Stimulated activated CD8-positive, alpha-beta memory T cell treated with anti-CD3 and anti-CD28 coated beads, Interleukin-12 subunit alpha, Interleukin-12 subunit beta, amount 100 ng/mL, for 4 hours (primary cell): Measurements from ENCODE around the gene SNX19.
"Not testable (repeated sequence)": the region's sequence is repeated elsewhere in the genome, so short reads cannot be mapped to it uniquely, and the experiment has no call there.

Source experiments
- DNase-seq: peaks from one replicate; pipeline ENCODE4 v3.0.0-alpha.2; 2020; ENCODE audit warnings: low read depth

SNX19 gene, protein sequence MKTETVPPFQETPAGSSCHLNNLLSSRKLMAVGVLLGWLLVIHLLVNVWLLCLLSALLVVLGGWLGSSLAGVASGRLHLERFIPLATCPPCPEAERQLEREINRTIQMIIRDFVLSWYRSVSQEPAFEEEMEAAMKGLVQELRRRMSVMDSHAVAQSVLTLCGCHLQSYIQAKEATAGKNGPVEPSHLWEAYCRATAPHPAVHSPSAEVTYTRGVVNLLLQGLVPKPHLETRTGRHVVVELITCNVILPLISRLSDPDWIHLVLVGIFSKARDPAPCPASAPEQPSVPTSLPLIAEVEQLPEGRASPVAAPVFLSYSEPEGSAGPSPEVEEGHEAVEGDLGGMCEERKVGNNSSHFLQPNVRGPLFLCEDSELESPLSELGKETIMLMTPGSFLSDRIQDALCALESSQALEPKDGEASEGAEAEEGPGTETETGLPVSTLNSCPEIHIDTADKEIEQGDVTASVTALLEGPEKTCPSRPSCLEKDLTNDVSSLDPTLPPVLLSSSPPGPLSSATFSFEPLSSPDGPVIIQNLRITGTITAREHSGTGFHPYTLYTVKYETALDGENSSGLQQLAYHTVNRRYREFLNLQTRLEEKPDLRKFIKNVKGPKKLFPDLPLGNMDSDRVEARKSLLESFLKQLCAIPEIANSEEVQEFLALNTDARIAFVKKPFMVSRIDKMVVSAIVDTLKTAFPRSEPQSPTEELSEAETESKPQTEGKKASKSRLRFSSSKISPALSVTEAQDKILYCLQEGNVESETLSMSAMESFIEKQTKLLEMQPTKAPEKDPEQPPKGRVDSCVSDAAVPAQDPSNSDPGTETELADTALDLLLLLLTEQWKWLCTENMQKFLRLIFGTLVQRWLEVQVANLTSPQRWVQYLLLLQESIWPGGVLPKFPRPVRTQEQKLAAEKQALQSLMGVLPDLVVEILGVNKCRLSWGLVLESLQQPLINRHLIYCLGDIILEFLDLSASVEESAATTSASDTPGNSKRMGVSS

DNA sequence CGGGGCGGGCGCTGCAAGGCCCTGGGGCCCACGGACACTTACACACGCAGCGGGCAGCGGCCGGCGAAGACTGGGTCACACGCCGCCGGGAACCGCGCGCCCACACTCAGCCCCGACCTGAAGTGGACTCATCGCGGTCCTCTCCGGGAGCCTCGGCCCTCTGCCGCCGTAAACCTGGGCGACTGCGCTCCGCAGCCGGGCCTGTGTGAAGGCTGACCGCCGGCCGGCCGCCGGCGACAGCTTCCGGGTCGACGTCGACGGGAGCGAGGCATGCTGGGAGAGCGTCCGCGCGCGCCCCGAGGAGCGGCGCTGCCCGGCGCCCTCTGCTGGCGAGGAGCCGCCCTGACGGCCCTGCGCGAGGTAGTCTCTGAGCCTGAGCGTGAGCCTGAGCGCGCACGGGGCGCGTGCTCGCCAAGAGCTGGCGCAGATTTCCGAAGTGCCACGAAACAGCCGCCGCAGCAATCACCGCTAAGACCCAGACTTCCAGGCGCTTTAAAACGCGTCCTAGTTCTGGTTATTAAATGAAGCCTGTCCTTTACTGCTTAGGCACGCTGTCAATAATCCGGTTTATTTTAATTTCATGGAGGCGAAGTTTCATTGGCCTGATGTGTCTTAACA is at the start of gene SNX19:
Gene SNX19, minus strand, starts transcription at position 242 of the 618 bp plus-strand sequence. CDS start 540 bp downstream, outside the sequence.
- peak; percentile 82 for DNase-seq

DNA sequence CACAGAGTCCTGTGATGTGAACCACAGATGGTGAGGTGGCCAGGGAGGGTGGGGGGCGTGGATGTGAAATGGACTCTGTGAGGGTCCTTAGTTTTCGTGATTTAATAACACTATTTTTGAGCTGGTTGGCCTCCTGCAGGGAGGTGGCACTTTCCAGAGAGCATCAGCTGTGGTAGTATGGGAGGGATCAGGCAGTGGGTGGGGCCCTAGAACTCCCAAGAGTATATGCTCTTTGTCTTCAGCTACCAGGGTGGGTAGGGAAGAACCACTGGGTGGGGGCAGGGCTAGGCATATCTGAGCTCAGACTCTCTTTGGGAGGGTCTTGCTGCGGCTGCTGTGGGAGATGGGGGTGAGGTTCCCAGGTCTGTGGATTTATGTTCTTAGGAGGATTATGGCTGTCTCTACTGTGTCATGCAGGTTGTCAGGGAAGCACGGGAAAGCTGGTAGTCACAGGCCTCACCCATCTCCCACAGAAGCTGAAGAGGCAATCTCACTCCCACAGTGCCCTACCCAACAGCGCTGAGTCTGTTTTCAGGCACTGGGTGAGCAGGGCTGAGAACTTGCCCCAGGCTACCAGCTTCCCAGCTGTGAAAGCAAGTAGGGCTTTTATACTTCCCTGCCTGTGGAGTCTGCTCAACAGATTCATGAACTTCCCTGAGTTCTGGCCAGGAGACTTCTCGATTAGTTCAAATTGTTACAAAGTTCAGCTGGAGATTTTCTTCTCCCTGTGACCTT is 47.9 kb upstream of the SNX19 start:
- no peak for DNase-seq

DNA sequence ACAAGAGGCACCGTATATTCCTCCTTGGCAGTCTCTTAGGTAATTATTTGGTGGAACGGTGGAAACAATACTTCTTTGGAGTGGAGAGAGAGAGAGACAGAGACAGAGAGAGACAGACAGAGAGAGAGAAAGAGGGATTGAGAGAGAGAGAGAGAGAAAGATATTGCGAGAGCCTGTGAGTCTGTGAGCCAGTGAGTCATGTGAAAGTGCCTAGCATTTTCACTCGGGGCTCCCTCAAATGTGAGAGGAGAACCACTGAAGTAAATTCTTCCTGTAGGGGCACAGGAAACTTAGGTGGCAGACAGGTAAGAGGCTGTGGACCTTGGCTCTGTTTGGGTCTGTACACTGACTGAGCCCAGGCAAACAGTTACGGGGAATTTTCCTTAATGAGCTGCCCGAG is 31.6 kb upstream of the SNX19 start:
- DNase-seq, result no peak

DNA sequence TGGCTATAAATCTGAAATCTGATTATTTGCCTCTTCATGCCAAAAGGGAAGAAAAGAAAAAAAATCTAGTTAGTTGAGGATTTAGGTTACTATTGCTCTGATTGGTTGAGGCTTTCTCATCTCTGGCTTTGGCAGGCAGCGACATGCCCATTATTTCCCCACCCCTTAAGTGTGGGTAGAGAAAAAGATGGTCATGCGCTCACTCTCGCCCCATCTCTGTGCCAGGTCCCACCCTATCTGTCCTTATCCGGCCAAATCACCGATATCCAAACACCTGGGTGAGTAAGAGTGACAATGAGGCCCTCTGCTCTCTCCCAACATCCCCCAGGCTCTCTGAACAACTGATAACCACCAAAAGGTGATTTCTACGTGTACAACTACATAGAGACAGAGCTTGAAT is 31.2 kb upstream of the SNX19 start:
- DNase-seq, result no peak

DNA sequence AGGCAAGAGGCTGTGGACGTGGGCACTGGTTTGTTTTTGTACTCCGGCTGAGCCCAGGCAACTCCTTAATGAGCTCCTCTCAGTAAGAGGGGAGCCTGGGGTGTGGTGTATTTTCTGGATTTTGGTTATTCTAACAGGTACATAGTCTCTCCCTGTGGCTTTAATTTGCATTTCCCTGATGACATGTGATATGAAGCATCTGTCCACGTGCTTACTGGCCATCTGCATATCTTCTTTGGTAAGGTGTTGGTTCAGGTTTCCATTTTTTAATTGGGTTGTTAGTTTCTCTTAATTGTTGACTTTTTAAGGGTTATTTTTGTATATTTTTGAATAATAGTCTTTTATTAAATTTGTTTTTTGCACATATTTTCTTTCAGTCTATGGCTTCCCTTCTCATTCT is 30.8 kb upstream of the SNX19 start:
- DNase-seq, result no peak

DNA sequence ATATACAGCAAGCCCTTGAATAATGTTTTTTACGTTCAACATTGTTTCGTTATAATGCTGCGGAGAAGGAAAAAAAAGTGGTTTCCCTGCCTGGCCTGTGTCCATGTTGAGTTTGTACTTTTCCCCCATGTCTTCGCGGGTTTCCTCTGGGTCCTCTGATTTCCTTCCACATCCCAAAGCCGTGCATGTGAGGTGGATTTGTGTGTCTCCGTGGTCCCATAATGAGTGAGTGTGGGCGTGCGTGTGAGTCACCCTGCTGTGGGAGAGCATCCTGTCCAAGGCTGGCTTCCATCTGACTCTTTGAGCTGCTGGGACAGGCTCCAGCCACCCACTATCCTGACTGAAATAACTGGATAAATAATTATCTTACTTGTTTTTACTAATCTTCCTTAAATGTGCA is 29.6 kb upstream of the SNX19 start:
- no peak for DNase-seq

DNA sequence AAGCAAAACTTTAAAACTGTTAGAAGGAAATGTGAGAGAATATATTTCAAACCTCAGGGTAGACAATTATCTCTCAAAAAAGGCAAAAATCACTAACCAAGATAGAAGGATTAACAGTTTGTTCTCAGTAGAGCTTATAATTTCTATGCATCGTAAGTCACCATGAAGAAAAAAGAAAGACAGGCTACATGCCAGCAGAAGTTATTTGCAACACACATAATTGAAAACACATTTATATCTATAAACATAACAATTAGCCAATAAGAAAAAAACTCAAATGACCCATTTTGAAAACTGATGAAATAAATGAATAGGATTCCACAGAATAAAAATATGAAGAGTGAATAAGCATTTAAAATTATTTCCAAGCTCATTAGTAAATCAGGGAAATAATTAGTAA is 24.4 kb upstream of the SNX19 start:
- DNase-seq, result no peak

DNA sequence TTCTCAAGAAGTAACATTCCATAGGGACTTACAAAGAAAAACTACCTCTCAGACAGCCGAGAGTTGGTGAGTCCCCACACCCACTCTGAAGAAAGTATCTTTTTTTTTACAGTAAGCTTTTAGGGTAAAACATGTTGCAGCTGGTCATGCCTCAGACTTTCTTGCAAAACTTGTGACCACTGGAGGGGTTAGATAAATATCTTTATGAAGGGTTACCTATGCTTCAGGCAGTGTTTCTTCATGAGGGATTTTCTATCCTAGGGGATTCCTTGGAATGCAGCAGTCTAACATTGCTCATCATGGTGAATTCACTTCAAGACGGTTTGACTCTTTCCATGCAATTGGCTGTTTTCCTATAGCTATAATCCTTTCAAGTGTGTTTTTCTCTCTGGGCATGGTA is 20.8 kb upstream of the SNX19 start:
- no peak for DNase-seq

DNA sequence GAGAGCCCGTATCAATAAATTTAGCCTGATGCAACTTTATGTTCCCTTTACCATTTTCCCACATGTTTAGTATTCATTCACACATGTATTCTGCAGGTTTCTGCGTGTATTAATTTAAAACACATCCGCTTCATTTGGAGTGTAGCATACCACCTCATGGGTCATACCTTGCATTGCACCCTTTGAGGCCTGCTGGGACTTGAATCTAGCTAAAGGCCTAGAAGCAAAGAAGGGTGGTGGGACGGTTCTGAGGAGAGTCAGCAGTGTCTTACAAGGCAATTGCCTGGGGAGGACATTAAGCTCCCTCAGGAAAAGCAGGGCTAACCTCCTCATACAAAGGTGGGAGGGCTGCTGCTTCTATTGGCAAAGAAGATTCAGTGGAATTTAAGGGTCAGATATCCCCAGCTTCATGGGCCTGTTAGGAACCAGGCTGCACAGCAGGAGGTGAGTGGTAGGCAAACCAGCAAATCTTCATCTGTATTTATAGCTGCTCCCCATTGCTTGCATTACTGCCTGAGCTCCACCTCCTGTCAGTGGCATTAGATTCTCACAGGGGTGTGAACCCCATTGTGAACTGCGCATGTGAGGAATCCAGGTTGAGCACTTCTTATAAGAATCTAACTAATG is 15.9 kb upstream of the SNX19 start:
- DNase-seq, result no peak

DNA sequence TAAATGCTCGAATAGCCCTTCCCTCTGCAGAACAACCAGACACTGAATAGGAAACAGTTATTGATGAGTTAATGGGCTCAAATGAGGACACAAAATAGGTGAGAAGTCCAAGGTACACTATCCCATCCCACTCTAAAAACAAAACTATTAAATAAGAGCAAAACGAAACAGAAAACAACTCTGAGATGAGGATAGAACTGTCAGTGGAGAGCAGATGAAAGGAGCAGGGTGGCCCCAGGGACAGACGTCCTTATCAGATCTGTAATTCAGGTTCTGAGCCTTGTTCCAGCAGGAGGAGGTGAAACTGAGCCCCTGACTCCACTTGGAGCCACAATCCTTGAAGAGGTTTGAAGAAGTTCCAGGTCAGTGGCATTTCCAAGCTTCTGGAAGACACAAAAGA is 8.5 kb upstream of the SNX19 start:
- DNase-seq, result no peak

DNA sequence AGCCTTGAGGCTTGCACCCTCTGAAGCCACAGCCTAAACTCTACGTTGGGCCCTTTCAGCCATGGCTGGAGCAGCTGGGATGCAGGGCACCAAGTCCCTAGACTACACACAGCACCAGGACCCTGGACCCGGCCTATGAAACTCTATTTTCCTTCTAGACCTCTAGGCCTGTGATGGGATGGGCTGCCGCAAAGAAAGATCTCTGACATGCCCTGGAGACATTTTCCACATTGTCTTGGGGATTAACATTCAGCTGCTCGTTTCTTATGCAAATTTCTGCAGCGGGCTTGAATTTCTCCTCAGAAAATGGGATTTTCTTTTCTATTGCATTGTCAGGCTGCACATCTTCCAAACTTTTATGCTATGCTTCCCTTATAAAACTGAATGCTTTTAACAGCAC is 4.3 kb upstream of the SNX19 start:
- DNase-seq, result not testable (repeated sequence)

DNA sequence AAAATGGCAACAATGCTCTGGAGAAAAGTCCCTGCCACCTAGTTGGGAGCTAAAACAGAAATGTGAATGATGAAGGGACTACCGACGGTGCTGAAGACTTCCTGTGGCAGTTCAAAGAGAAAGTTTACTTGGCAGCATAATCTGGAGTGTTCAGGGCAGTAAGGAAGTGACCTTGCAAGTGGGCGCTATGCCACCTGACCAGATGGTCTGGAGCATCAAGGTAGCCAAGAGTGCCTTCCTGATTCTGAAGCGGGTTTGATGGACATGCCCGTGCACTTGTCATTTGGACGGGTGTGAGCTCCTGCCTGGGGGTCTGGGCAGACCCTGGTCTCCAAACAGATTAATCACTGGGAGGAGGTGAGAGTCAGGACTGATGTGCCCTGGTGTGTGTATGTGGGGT is 1.8 kb upstream of the SNX19 start:
- DNase-seq, result no peak

DNA sequence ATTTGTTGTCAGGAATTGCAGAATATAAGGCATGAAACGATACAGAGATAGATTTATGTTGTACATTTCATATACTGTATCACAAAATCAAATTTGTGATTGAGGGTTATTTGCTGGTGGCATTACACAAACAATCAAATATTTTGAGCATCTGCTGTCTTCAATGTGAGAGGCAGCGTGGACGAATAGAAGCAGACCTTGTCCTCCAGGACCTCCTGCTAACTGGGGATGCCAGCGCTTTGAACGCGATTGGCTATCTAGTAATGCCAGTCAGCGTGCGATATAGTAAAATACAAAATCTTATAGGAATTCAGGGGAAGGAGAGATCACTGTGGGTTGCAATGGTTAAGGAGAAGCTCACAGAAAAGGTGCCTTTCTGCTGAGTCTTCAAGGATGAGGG is 631 bp upstream of the SNX19 start:
- DNase-seq, result no peak

DNA sequence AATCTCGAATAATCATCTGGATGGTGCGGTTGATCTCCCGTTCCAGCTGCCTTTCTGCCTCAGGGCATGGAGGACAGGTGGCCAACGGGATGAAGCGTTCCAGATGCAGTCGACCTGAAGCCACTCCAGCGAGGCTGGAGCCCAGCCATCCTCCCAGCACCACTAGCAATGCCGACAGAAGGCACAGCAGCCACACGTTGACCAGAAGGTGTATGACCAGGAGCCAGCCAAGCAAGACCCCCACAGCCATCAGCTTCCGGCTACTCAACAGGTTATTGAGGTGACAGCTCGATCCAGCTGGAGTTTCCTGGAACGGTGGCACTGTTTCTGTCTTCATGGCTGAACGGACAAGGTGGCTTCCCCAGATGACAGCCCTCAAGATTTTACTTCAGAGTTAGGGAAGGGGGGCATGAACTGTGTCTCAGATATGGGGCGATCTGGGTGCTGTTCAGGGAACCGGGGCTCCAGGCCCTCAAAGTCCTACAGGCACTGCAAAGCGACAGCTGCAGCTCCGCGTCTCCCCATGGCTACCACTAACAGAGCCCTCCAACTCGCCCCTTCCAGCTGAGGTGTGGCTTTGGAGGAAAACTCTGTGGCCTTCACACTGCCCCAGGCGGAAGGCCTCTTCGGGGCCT is 559 bp downstream of the SNX19 start:
- DNase-seq, result no peak

DNA sequence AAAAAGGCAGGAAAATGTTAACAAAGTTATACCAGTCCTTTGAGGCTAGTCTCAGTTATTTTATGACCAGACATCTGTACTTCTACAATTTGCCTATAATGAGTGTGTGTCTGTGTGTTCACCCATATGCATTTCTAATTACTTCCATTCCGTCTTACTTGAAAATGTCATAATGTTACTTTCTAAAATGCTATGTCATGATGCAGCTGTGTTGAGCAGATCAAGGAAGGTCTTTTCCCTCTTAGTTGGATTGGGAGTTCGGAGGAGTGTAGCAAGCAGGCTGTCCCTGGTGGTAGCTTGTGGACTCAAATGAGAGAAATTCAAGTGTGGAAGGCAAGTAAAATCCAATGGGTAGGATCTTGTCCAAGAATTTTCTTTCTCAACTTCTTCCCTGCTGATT is 3.0 kb downstream of the SNX19 start:
- DNase-seq, result no peak

DNA sequence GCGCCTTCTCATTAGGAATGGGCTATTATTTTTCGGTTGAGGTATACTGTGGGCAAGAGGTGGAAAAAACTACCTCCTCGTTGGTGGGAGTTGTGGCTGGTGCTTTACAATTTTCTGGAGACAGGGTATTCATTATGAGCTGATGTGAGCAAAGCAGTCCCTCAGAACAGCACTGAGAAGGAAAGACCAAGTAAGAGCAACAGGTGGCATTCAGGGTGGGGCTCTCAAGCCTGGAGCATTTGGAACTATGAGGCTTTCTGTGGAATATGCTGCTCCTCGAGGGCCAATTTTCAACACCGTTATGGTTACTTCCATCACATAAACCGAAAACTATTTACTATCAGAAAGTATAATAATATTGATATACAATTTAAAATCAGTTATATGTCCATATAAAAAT is 3.7 kb downstream of the SNX19 start:
- no peak for DNase-seq

DNA sequence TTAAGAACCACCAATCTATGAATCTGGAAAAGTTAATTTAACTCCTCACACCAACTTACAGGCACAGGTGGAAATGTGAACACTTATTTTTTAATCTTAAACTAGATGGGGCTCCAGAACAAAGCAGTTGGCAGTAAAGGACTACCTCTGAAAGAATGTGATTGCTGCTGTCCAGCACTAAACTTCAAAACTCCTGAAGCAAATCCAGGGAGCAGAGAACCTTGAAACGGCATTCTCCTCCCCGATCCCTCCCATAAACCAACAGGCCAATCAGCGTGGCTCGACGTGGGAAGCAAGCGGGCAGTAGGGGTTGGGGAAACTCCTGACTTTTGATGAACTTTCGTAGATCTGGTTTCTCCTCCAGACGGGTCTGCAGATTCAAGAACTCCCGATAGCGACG is 5.0 kb downstream of the SNX19 start:
- no peak for DNase-seq

DNA sequence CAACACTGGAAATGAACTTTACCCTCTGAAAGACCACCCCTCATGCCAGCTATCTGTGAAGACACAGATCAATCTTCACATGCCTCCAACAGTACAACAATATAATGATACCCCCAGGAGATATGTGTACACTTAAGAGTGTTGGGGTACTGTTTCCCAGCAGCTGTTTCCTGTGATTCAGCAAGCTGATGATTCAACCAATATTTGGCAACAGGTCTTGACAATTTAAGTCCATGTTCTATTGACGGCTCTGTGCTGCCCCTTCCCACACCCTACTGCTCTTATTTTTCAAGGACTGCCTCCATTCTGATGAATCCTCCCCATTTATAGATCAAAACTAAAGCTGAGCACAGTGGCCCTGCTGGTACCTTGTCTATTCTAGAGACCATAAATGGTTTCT is 6.6 kb downstream of the SNX19 start:
- DNase-seq, result no peak

DNA sequence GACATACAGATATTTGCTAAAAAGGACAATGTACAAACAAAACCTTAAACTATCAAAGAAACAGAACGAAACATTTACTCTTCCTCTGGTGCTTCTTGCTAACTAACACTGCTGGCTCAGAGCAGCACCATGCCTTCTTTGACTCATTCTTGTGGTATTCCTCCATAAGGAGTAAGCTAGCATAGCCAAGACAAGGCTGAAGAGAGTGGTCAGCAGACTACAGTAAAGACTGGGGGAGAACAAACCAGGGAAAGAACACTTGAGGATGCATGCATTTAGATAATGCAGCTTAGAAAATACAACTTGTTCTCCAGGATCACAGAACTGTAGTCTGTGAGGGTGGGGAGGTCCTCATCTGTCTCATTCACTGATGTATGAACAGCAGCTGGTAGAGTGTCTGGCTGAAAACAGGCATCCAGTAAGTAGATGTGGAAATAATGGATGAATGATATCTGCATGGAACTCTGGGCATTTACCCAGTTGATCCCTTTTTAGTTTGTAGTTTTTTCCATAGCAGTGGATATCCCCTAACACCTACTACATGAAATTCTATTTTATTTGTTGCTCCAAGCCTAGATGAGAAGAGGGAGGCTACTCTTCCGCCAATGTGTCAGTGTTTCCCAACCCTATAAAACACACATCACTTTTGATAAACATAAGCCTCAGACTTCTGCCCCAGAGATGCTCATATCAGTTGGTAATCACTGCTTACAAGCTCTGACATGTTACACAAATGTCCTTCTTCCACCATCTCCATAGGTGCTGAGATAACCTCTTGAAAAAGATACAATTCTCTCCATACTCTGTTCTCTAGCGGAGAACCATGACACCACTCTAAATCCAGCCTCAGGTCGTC is 7.3 kb downstream of the SNX19 start:
- DNase-seq, result no peak

DNA sequence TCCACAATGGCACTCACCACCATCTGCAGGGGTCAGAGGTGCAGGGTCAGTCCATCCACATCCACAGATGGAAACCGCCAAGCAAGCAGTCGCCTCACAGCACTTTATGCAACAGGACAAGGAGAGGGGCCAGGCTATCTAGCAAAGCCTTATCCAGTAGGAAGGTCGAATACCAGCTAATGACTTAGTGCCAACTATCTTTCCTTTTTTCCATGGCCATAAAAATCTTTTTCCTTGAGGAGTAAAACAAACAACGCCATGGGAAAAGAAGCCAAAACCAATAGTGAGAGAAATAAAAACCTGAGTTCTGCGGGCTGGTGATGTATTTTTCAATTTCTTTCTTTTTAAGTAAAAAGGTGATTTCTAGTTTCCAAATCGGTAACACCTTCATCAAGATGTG is 8.2 kb downstream of the SNX19 start:
- no peak for DNase-seq
